Stimulated activated CD4-positive, alpha-beta T cell treated with anti-CD3 and anti-CD28 coated beads, TNF-alpha, amount 100 ng/mL, for 1 hour (primary cell): ENCODE measurements around the gene MIDN.

Experiments
- DNase-seq, 3 donors: peaks; one replicate each; pipeline ENCODE4 v3.0.0-alpha.2; 2020; ENCODE audit warnings: low read depth in 3 of 3, low spot score in 1 of 3

MIDN gene

DNA sequence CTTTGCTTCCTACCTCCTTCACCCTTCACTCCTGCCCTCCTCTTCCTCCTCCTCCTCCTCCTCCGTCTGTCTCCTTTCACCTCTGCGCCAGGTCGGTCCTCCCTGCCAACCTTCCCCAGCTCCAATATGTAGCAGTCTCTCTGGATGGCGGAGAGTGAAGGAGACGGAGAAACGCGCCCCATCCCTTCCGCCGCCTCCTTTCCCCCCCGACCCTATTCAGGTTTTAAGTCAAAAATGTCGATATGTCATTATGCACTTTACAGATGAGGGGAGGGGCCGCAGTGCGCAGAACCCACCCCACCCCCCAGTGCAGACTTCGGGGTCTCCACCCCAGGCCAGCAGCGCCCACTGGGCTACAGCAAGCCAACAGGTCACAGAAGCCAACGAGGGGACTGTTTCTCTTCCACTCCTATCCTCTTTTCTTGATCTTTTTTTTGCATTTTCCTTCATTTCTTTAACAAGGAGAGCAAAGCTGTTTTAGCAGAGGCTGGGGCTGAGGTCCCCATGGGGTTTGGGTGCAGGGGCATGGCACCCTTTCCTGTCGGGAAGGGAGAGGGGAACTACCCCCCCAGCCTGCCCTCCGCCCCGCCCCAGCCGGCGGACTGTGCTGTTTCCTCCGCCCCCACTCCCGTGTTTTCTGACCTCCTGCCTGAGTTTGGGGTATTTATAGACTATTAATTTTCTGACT lies 9.2 kb downstream of the MIDN start:
- DNase-seq, result no peak

DNA sequence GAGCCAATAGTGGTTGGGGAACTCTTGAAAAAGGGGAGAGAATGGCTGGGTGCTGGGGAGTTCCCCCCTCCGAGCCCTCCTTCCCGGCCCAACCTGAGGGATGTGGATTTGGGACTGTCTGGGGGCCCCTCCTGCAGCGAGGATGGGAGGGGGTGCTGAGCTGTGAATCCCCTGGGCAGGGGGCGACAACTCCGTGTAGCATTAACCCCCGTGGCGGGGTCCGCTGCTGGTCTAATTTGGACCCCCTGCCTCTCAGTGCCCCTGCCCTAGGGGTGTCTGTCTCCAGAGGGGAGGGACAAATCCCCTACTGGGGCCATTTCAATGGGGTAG lies 9.7 kb downstream of the MIDN start:
- no peak for DNase-seq

GRCh38 chr19:1258707-1259205 lies 10.4 kb downstream of the MIDN start:
- DNase-seq, result no peak

GRCh38 chr19:1259206-1259875 lies 11.0 kb downstream of the MIDN start:
- DNase-seq, result no peak

DNA sequence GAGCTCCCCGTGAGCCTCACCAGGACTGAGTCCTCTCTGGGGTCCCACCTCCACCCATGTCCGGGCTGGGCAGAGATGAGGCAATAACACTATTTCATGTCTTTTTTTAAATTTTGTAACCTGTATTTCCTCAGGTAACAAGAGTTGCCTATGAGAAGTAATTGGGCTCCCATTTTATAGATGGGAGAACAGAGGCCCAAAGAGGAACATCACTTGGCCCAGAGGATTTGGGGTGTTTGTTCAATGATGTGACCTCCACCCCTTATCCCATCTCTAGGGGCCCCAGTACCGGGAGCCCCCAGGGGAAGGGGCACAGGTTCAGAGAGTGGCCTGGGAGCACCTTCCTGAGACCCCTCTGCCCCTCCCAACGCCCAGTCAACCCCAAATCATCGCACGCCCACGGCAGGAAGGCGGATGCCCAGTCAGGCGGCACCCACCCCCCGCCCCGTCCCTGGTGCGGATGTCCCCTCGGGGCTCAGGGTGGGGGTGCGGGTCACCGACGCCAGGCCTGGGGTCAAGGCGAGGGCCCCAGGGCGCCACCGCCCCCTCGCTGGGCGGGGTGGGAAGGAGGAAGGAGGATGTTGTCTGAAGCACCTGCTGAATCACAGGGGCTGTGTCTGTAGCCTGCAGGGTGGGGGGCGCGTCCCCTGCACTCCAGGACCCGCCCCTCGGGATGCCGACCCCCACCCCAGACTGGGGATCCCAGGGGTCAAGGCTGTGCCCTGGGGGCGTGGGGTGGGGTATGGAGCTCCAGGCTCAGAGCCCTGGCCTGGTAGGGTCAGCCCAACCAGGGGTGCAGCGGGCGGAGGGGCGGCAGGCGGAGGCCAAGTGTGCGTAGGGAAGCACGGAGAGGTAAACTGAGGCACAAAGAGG lies 11.7 kb downstream of the MIDN start:
- DNase-seq, result no peak

DNA sequence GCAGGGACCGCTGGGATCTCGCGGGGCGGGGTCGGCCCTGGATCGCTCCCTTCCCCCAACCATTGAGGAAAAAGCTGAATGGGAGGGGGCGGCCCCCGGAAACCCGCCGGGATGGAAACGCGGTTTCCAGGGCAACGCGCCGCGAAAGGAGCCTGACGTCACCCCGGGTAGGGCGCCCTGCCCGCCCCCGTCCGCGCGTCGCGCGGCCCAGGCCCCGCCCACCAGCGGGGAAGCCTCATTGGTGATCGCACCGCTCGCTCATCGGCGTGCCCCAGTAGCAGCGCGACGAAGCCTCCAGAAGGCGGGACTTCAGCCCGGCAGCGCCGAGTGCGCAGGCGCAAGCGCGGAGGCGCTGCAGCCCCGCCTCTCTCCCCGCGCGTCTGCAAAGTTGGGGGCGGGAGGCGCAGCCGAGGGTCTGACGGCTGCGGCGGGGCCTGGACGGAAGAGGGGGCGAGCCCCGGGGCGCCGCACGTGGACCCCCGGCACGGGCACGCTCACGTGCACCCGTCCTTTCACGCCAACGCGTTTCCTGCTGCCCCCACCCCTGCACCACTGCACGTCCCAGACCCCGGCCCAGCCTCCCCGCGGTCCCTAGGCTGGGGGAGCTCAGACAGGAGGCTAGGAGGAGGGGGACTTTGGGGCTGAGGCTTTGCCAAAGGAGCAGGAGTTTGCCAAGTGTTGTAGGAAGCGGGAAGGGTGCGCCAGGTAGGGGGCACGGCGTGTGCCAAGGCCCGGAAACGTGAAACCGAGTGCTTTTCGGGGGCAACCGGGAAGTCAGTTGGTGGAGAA lies 12.6 kb downstream of the MIDN start:
- peak; percentile 94 to 98 (median 94) for DNase-seq

DNA sequence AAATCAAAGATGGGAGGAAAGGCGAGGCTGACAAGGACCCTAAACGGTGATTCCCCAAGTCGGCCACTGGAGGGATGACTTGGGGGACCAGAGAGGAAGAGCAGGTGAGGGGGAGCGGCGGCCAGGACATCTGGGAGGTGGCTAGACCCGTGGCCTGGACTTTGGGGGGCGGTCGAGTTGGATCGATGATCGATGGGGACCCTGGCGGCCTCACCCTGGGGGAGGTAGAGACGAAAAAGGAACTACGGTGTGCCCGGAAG lies 13.1 kb downstream of the MIDN start:
- no peak for DNase-seq

GRCh38 chr19:1261798-1262622 lies 13.6 kb downstream of the MIDN start:
- no peak for DNase-seq

DNA sequence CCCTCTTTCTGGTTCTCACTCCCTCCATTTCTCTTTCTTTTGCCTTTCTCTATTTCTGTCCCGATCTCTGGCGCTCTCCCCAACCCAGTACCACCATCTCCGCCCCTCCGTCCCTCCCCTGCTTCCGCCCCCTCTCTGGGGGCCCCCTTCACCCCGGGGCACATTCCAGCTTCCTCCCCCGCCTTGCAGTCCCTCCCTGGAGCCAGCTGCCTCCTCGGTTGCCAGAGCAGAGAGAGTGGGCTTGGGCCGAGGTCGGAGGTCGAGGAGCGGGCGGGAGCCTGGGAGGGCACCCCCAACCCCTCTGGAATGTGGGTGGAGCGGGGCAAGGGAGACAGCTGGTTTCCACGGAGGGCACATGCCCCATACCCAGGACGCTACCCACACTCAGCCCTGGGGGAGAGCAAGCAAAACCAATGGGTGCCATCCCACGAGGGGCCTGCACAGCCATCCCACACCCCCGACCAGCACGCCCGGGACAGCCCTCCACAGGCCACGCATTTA lies 14.3 kb downstream of the MIDN start:
- DNase-seq, result no peak

DNA sequence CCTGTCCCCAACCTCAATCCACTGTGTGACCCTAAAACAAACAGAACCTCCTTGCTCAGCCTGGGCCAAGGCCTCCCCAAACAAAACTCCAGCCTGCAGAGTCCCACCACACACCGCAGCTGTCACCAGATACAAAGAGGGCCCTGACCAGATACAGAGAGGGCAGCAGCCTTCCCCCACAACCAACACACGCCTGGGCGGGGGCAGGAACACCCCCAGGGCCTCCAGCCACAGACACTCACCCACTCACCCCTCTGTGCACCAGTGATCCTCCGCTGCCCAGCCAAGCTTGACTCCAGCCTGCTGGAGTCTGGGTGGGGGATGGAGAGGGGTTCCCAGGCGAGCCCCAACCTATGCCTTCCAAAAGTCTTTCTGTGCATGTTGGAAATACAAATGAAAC lies 14.8 kb downstream of the MIDN start:
- DNase-seq, result no peak

- DNase-seq, result no peak
Observed at GRCh38 chr19:1264801-1265614, 16.6 kb downstream of the MIDN start.

DNA sequence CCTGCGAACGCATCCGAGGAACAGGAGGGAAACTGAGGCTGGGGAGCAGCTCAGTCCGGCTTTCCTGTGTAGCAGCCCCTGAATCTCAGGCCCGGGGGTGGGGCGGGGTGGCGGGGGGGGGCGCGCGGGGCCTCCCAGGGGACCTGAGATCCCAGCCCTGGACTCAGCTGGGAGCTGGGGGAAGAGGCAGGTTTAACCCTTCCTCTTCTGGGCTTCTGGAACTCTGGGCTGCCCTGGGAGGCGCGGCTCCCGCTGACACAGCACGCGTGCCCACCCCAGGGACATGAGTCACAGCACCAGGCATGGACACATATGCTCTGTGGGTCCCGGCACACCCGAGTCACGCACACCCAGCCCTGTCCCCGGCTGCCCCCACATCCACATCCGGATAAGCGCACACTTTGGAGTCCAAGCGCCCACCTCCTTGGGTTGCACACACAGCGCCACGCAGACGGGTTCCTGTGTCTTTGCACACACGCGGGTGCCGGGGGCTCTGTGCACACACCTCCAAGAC lies 17.3 kb downstream of the MIDN start:
- DNase-seq, result no peak

DNA sequence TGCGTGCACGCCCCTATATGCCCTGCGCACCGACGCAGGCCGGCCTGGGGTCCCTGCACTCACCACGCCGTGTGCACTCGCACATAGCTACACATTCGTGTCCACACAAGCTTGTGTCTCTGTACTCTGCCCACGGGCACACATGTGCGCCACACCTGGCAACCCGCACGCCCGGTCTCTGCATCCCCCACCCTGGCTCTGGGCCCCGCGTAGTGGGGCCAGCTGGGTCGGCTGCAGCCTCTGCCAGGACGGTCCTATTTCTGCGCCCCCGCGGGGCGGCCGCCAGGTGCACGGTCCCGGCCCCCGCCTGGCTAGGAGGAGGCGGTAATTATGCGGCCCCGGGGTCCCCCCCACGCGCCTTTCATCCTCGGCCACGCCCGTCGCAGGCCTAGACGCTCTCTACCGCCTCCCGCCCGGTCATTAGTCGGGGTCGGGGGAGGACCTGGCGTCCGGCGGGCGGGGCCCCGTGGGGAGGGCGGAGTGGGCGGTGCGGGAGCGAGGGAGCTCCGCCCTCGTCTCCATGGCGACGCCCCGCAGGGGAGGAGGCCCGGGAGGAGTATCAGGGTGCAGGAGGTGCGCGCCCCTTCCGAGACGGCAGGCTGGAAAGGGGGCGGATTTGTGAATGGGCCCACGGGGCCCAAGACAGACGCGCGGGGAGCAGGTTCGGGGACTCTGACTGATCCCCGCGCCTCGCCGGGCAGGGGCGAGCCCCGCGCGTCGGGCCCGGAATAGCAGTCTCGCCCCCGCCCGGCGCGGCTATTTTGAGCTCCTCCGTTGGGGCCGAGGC lies 17.9 kb downstream of the MIDN start:
- peak; percentile 61 to 66 (median 65) for DNase-seq

DNA sequence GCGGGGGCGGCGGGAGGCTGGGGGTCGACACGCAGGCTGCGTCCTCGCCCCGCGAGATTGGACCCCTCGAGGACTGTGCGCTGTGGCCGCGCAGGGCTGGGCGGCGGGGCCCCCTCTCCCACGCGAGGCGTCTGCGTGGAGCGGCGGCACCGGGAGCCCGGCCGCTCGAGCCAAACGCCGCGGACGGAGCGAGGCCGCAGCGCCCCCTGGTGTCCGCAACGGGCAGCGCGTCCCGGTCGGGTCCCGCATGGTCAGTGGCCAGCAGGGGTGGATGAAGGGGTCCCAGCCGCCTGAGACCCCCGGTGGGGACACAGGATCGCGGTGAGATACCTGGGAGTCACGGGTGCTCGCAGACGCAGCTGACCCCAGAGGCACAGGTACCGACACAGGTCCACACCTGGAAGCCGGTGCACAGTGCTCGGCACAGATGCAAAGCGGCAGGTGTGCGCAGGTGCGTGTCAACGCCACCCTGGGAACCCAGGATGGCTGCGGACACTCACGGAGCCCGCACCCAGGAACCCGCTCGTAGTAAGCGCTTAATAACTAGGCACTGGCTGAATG lies 18.6 kb downstream of the MIDN start:
- DNase-seq, result peak in 1 of 3 donors; percentile 57

DNA sequence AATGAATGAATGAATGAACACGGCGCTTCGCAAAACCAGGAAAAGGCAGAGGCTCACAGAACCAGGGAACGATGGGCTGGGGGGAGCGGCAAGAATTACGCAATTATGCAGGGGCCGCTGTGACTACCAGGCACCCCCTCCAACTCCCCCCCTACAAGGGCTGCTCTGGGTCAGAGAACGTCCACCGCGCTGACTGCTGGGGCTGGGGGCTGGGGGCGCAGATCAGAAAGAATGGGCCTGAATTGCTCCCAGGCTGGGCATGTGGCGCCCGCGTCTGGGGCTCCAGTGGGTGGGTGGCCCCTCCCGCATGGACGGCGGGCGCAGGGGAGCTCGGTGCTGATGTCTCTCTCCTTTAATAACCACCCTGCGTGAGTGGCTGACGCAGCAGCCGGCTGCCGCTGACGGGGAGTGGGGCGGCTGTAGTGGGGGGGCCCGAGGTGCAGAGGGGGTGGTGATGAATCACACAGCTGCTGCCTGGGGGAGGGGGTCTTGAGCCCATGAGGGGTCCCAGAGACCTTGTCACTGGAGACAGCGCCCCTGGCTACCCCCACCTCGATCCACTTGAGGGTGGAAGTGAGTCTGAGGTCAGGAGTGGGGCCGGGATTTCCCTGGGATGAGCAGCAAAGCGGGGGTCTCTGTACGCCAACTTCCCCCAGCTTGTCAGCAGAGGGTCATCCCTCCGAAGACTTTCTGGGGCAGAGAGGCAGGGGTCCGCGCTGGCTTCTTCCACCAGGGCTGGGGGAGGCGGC lies 19.3 kb downstream of the MIDN start:
- DNase-seq, result no peak

- DNase-seq, result no peak
Observed at GRCh38 chr19:1268226-1269064, 20.1 kb downstream of the MIDN start.

DNA sequence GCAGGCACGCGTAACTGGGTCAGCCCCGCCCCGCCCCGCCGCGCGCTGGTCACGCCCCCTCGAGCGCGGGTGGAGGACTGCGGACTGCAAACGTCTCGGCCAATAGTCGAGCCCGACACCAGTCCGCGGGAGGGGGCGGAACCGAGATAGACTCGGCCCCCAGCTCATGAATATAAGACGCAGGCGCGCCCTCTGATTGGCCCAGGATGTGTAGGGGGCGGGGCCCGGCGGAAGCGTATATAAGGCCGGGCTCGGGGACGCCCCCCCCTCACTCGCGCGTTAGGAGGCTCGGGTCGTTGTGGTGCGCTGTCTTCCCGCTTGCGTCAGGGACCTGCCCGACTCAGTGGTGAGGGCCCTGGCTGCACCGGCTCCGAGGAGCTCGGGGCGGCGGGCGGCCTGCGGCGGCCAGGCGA lies 20.7 kb downstream of the MIDN start, which contains the start of gene CIRBP:
Gene CIRBP, plus strand, starts transcription at position 268 of the 413 bp plus-strand sequence. CDS start 1,602 bp downstream, outside the sequence.
- DNase-seq, result peak; percentile 98 to 99 (median 99)
